ENCODE results near the gene SH3RF3. TPM values are rescaled to one million over a fixed set of nuclear protein-coding genes. Genes with fewer than 3 reads are reported as not detected.

SH3RF3 gene
- total and polyA plus RNA-seq, 2 of the 13 experiments (the other 11 are each of a cell fraction or from before 2014, with no cell fraction given), result 0.04 TPM; not detected in 1

GRCh38 chr2:109517118-109517889 is 388.3 kb downstream of the SH3RF3 start (continued):
- TF ChIP-seq HOXA7 (CRISPR knock-in tag; IDR thresholded peaks at IDR 0.05) (no peak), YY1 (IDR thresholded peaks at IDR 0.05; ENCODE audit: insufficient read depth, insufficient replicate concordance, low read depth, low read length) (peak; percentile 72), HINFP (CRISPR knock-in tag; IDR thresholded peaks at IDR 0.05; ENCODE audit: low read depth) (no peak), NONO (IDR thresholded peaks at IDR 0.05) (no peak), NONO (CRISPR knock-in tag; conservative IDR thresholded peaks at IDR 0.05) (0 out of 2 replicates have a peak, but pooled peaks have one; percentile 6), ZNF792 (CRISPR knock-in tag; IDR thresholded peaks at IDR 0.05) (0 out of 2 replicates have a peak, but pooled peaks have one; percentile 28), RFX1 (IDR thresholded peaks at IDR 0.05) (no peak), CSRNP1 (CRISPR knock-in tag; IDR thresholded peaks at IDR 0.05) (no peak), MXI1 (IDR thresholded peaks at IDR 0.05; ENCODE audit: borderline replicate concordance, low read depth, low read length) (no peak), JARID2 (CRISPR knock-in tag; IDR thresholded peaks at IDR 0.05; ENCODE audit: insufficient replicate concordance) (no peak), JUNB (CRISPR knock-in tag; IDR thresholded peaks at IDR 0.05; ENCODE audit: borderline replicate concordance) (no peak), MTF1 (CRISPR knock-in tag; IDR thresholded peaks at IDR 0.05) (0 out of 2 replicates have a peak, but pooled peaks have one; percentile 63), ZNF496 (CRISPR knock-in tag; IDR thresholded peaks at IDR 0.05; ENCODE audit: insufficient replicate concordance) (no peak), SP5 (CRISPR knock-in tag; IDR thresholded peaks at IDR 0.05; ENCODE audit: borderline replicate concordance, low read depth) (no peak), ZNF253 (CRISPR knock-in tag; IDR thresholded peaks at IDR 0.05; ENCODE audit: borderline replicate concordance) (0 out of 2 replicates have a peak, but pooled peaks have one; percentile 42), SKIL (CRISPR knock-in tag; IDR thresholded peaks at IDR 0.05; ENCODE audit: borderline replicate concordance) (no peak; the same call in 1 of the 2 replicates), ZNF24 (IDR thresholded peaks at IDR 0.05) (no peak), MAFG (CRISPR knock-in tag; IDR thresholded peaks at IDR 0.05) (no peak), ZNF224 (CRISPR knock-in tag; IDR thresholded peaks at IDR 0.05) (no peak), MYPOP (CRISPR knock-in tag; IDR thresholded peaks at IDR 0.05) (no peak), ZNF225 (CRISPR knock-in tag; IDR thresholded peaks at IDR 0.05) (no peak; the same call in 1 of the 2 replicates), ZBTB33 (CRISPR knock-in tag; IDR thresholded peaks at IDR 0.05) (no peak)
